Hepatic stellate cell (primary cell): Measurements from ENCODE around the gene RASAL1.
"Not testable (repeated sequence)": the region's sequence is repeated elsewhere in the genome, so short reads cannot be mapped to it uniquely, and the experiment has no call there.

Experiments used
- DNase-seq: peaks from one replicate; pipeline ENCODE4 v3.0.0; 2011; ENCODE audit warnings: low spot score

Gene RASAL1

GRCh38 chr12:113161415-113162016 lies 26.0 kb upstream of the RASAL1 start:
- DNase-seq: no peak

- no peak for DNase-seq
These were observed 24.4 kb upstream of the RASAL1 start for GRCh38 chr12:113159937-113160336.

DNA sequence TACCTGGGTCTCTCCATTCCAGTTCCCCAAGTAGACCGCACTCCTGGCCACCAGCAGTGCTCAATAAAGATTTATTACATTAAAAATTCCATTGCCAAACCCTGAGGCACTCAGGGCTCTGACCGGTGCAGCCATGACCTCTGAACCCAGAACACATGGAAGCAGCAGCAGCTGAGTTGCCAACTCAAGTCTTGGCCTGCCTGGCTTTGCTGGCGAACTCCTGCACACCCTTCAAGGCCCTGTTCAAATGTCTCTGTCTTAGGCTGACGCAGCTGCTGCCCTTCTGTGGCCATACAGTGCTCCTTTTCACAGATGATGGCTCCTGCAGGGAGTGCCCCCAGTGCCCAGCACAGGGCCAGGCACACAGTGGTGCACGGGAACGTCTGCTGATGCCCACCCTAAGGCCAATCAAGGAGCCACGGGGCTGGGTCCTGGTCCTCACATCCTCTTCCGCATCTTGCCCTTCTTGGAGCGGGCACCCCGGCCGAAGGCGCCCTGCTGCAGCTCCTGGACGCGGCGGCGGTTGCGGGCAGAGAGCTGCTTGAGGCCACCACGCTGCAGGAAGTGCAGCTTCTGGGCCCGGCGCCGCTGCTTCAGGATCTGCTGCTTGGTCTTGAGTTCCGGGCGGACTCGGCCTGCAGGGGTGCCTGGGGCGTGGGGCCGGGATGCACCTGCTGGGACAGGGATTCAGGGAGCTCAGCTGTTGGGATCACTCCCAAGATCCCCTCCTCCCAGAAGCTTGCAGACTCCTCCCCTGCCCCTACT lies 23.1 kb upstream of the RASAL1 start:
- no peak for DNase-seq

- DNase-seq: no peak
These were observed 21.8 kb upstream of the RASAL1 start for GRCh38 chr12:113157218-113157859.

DNA sequence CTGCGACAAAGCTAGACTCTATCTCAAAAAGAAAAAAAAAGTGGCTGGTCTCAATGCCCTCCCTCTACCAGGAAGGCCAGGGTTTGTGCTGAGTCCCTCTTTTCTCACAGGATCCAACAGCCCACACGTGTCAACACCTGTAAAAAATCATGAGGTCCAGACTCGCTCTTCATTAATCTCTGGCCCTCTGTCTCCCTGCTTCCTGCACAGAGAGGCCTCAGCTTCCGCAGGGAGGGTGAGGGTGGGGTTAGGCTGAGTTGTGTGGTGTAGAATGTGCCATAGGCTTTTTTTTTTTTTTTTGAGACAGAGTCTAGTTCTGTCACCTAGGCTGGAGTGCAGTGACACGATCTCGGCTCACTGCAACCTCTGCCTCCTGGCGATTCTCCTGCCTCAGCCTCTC lies 20.1 kb upstream of the RASAL1 start:
- DNase-seq: no peak

DNA sequence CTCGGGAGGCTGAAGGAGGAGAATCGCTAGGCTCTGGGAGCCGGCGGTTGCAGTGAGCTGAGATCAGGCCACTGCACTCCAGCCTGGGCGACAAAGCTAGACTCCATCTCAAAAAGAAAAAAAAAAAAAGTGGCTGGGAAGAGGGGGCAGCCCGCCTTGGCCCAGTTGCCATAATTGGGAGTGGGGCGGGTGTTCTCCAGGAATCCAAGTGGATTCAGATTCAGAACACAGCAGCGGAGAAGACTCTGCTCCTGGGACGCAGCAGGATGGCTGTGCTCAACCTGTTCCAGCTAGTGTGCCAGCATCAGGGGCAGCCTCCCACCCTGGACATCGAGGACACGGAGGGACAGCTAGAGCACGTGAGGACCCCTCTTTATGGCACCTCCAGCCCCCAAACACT lies 19.5 kb upstream of the RASAL1 start:
- no peak for DNase-seq

DNA sequence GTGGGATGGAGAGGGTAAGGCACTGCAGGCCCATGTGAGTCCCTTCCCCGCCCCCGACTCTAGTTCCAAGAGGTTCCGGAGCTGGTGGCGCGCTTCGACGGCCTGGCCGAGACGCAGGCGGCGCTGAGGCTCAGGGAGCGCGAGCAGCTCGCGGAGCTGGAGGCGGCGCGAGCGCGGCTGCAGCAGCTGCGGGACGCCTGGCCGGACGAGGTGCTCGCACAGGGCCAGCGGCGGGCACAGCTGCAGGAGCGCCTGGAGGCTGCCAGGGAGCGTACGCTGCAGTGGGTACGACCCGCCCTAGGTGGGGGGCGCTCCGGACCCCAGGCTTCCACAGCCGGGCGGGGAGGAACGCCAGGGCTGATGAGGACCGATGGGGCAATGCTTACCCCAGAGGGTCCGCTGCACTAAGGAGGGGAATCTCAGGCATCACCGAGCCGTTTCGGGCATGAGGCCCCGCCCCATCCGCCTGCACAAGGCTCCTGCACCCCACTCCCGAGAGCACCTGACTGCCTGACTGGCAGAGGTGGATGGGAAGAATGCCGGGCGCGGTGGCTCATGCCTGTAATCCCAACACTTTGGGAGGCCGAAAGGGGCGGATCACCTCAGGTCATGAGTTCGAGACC lies 18.9 kb upstream of the RASAL1 start:
- peak; percentile 42 for DNase-seq

DNA sequence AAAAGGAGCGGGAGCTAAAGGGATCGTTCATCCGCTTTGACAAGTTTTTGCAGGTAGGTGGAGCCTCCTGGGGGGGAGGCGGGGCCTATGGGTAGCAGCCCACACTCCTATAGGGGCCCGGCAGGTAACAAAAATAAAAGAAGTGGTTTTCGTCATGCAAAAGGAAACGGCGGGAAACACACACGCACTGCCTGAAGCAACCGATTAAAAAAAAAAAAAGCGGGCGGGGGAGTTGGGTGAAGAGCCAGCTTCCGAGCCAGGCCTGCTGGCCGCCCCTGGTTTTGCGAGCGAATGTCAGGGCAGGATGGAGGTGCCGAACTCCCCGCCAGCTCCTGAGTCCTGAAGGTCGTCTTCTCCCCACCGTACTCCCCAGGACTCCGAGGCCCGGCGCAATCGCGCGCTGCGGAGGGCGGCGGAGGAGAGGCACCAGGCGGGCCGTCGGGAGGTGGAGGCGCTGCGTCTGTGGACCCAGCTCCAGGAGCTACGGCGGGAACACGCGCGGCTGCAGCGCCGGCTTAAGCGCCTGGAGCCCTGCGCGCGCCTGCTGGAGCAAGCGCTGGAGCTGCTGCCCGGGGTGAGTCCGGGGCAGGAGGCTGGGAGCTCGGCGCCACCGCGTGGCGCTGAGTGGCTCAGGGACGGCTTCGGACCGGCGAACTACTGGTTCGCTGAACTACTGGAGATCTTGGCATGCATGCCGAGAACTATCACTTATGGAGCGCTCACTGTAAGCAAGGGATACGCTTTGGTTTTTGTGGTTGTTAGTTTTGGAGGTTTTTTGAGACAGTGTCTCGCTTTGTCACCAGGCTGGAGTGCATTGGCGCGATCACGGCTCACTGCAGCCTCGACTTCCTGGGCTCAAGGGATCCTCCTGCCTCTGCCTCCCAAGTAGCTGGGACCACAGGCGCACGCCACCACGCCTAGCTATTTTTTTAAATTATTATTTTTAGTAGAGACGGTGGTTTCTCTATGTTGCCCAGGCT lies 17.6 kb upstream of the RASAL1 start:
- DNase-seq: peak; percentile 91

DNA sequence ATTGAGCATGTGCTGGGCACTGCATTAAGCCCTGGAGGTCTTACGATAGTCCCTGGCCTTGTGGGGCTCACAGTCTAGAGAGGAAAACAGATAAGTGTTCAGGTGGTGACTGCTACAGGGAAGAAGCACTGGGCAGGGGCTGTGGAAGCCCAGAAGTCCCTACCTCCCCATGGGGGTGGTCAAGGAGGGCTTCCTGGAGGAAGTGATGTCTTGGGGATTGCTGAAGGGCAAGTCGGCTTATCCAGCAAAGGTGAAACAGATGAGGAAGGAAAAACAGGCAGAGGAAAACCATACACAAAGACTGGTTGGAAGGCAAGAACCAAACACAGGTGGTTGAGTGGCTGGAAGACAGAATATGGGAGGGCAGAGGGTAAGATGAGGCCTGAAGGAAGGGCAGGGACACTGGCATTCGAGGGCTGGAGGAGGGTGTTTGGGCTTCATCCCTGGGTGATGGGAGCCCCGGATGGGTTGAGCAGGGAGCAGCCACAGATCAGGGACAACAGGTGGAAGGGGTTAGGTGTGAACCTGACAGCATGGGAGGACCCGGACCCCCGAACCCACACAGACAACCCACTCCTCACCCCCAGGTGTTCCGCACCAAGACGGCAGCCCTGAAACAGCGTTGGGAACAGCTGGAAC lies 16.8 kb upstream of the RASAL1 start:
- no peak for DNase-seq

GRCh38 chr12:113151655-113152054 lies 16.1 kb upstream of the RASAL1 start:
- no peak for DNase-seq

GRCh38 chr12:113149361-113150150 lies 14.0 kb upstream of the RASAL1 start, which contains the start of gene CFAP73:
CFAP73 (plus strand) TSS chr12:113149724; CDS start chr12:113149858, 134 bp downstream.
- DNase-seq: peak; percentile 94

- DNase-seq: no peak
These were observed 11.4 kb upstream of the RASAL1 start for GRCh38 chr12:113146999-113147398.

- no peak for DNase-seq
These were observed 10.4 kb upstream of the RASAL1 start for GRCh38 chr12:113145720-113146551.

- no peak for DNase-seq
These were observed 9.2 kb upstream of the RASAL1 start for GRCh38 chr12:113144806-113145205.

DNA sequence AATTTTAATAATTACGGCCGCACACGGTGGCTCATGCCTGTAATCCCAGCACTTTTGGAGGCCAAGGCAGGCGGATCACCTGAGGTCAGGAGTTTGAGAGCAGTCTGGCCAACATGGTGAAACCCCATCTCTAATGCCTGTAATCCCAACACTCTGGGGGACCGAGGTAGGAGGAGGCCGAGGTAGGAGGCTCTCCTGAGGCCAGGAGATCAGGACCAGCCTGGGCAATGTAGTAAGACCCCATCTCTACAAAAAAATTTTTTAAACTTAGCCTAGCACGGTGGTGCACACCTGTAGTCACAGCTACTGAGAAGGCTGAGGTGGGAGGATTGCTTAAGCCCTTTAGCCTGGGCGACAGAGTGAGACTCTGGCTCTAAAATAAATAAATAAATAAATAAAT lies 8.4 kb upstream of the RASAL1 start:
- DNase-seq: no peak

DNA sequence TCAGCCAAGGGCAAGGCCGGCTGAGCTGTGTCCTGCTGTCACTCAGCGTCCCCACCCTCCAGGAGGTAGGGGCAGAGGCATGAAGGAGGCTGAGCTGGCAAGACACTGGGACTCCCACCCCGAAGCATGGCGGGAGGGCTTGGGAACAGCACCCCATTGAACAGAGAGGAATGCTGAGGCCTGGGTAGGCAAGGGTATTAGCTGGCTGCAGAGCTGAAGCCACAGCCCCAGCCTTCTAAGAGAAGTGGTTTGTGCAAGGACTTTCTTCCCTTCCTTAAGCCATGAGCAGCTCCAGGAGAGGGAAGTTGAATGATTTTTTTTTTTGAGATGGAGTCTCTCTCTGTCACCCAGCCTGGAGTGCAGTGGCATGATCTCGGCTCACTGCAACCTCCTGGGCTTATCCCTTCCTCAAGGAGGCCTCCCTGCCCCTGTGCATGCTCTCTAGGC lies 7.3 kb upstream of the RASAL1 start:
- DNase-seq: no peak

- DNase-seq: no peak
These were observed 6.8 kb upstream of the RASAL1 start for GRCh38 chr12:113142173-113142885.

DNA sequence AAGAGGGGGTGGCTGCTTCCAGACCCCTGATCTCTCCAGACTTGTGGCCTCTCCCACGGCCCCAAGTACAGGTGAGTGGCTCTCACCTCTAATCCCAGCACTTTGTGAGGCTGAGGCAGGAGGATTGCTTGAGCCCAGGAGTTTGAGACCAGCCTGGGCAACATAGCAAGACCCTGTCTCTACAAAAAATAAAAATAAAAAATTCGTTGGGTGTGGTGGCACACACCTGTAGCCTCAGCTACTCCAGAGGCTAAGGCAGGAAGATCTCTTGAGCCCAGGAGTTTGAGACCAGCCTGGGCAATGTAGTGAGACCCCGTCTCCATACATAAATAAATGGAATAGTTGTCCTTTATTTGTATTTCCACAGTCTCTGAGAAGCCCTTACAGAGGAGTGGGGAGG lies 6.2 kb upstream of the RASAL1 start:
- not testable (repeated sequence) for DNase-seq

DNA sequence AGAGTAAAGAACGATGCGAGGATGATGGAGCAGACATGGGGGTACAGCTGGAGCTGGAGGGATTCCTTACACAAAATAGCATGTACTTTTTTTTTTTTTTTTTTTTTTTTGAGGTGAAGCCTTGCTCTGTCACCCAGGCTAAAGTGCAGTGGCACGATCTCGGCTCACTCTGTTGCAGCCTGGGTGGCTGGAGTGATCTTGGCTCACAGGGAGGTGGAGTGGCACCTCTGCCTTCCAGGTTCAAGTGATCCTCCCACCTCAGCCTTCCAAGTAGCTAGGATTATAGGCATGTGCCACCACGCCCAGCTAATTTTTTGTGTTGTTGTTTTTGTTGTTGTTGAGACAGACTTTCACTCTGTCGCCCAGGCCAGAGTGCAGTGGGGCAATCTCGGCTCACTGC lies 5.1 kb upstream of the RASAL1 start:
- DNase-seq: no peak
